Vagina (tissue), 2 donors: ENCODE results near the gene CARD18. TPM values are rescaled to one million over a fixed set of nuclear protein-coding genes. Genes with fewer than 3 reads are reported as not detected.
"Not testable (repeated sequence)": the region's sequence is repeated elsewhere in the genome, so short reads cannot be mapped to it uniquely, and the experiment has no call there.

Experiments used
- DNase-seq, 2 donors: peaks; one replicate each; pipeline ENCODE4 v3.0.0-alpha.2; 2017; ENCODE audit errors: extremely low spot score in 2 of 2
- H3K27ac ChIP-seq: fragments of 200-600 bp; sonication (generic); one replicate; pipeline ENCODE4 v1.5.1; 2019
- H3K27me3 ChIP-seq: fragments of 200-600 bp; sonication (generic); one replicate; pipeline ENCODE4 v1.5.1; 2019
- H3K36me3 ChIP-seq, 2 donors: fragments of 200-600 bp; sonication (generic); one replicate each; pipeline ENCODE4 v1.5.1; 2017 to 2019
- H3K4me1 ChIP-seq: fragments of 200-600 bp; sonication (generic); one replicate; pipeline ENCODE4 v1.5.1; 2019
- H3K4me3 ChIP-seq, 2 donors: fragments of 200-600 bp; sonication (generic); 1 replicate in 1 of 2; 2 replicates in 1 of 2; pipeline ENCODE4 v1.5.1; 2016 to 2019
- H3K9me3 ChIP-seq: fragments of 200-600 bp; sonication (generic); one replicate; pipeline ENCODE4 v1.5.1; 2019
- CTCF ChIP-seq, 3 experiments: fragments of 450-650 bp in 2 of 3; fragments of 200-600 bp in 1 of 3; sonication (generic) in 1 of 3; IDR thresholded peaks; one replicate each; pipeline ENCODE4 v1.5.1; 2017 to 2019; ENCODE audit warnings: antibody characterized with exemption in 3 of 3, mild to moderate bottlenecking in 2 of 3, moderate library complexity in 2 of 3
- POLR2A ChIP-seq, 2 donors: fragments of 450-650 bp; IDR thresholded peaks; one replicate each; pipeline ENCODE4 v1.6.1; 2017; ENCODE audit warnings: antibody characterized with exemption in 2 of 2, mild to moderate bottlenecking in 2 of 2, moderate library complexity in 2 of 2
- POLR2AphosphoS5 ChIP-seq, 2 donors: sonication (generic); formaldehyde crosslinking; IDR thresholded peaks; one replicate each; pipeline ENCODE4 v1.9.0; 2017; ENCODE audit warnings: antibody characterized with exemption in 2 of 2, mild to moderate bottlenecking in 2 of 2, low read depth in 1 of 2; ENCODE audit not compliant: insufficient read depth in 1 of 2
- intact Hi-C: fragments of 100-400 bp; cut with DNase I; formaldehyde crosslinking; loops from one replicate; pipeline ENCODE4 v1.15.1; 2023
- total RNA-seq: library from RNA; depleted of rRNA; stranded (reverse); fragments of >200 nt; gene quantifications from one replicate; pipeline ENCODE4 v1.2.3, GENCODE V29; 2016

Gene CARD18
- total RNA-seq, 1 donor from 2014 or later = not detected

- H3K4me3 ChIP-seq = no peak overlapping the region
- no peaks in the 10 kb centered on the region for H3K27me3 ChIP-seq
- H3K36me3 ChIP-seq = no peaks in the 10 kb centered on the region
- no peaks in the 10 kb centered on the region for H3K9me3 ChIP-seq
- no peak for TF ChIP-seq CTCF (IDR thresholded peaks at IDR 0.05)
- TF ChIP-seq POLR2A (IDR thresholded peaks at IDR 0.05) = no peak
- no peak for TF ChIP-seq POLR2AphosphoS5 (IDR thresholded peaks at IDR 0.05; ENCODE audit: insufficient read depth in 1 of 2, low read depth in 1 of 2)
- H3K27ac ChIP-seq = no peak overlapping the region
- intact Hi-C loops = no loop called here
- DNase-seq = no peak
- H3K4me1 ChIP-seq = peaks cover 7% of the 10 kb centered on the region
These were observed 30.2 kb downstream of the CARD18 start for GRCh38 chr11:105109321-105109720.

GRCh38 chr11:105108247-105108646, 31.3 kb downstream of the CARD18 start:
- Histone ChIP-seq H3K27ac (no peak overlapping the region), H3K4me3 (no peak overlapping the region), H3K36me3 (no peaks in the 10 kb centered on the region), H3K9me3 (no peaks in the 10 kb centered on the region), H3K27me3 (no peaks in the 10 kb centered on the region), H3K4me1 (peaks cover 7% of the 10 kb centered on the region)
- no peak for DNase-seq
- intact Hi-C loops = no loop called here
- TF ChIP-seq POLR2A (IDR thresholded peaks at IDR 0.05) (no peak), CTCF (IDR thresholded peaks at IDR 0.05) (no peak), POLR2AphosphoS5 (IDR thresholded peaks at IDR 0.05; ENCODE audit: insufficient read depth in 1 of 2, low read depth in 1 of 2) (no peak)

GRCh38 chr11:105107226-105107825, 32.2 kb downstream of the CARD18 start:
- intact Hi-C loops, H3K9me3 ChIP-seq, H3K27me3 ChIP-seq, H3K4me3 ChIP-seq, DNase-seq, H3K4me1 ChIP-seq, H3K36me3 ChIP-seq, H3K27ac ChIP-seq: not testable (repeated sequence)

- Histone ChIP-seq H3K27ac (no peak overlapping the region), H3K36me3 (no peaks in the 10 kb centered on the region), H3K4me3 (no peak overlapping the region), H3K4me1 (peaks cover 7% of the 10 kb centered on the region), H3K27me3 (no peaks in the 10 kb centered on the region), H3K9me3 (no peaks in the 10 kb centered on the region)
- DNase-seq = no peak
- no peak for TF ChIP-seq CTCF (IDR thresholded peaks at IDR 0.05)
- TF ChIP-seq POLR2A (IDR thresholded peaks at IDR 0.05) = no peak
- TF ChIP-seq POLR2AphosphoS5 (IDR thresholded peaks at IDR 0.05; ENCODE audit: insufficient read depth in 1 of 2, low read depth in 1 of 2) = no peak
- intact Hi-C loops = no loop called here
These were observed 33.4 kb downstream of the CARD18 start for GRCh38 chr11:105106140-105106539.

- Histone ChIP-seq H3K4me3 (no peak overlapping the region), H3K9me3 (no peaks in the 10 kb centered on the region), H3K36me3 (no peaks in the 10 kb centered on the region), H3K27ac (no peak overlapping the region), H3K27me3 (no peaks in the 10 kb centered on the region), H3K4me1 (peaks cover under 1% of the 10 kb centered on the region)
- no peak for TF ChIP-seq POLR2AphosphoS5 (IDR thresholded peaks at IDR 0.05; ENCODE audit: insufficient read depth in 1 of 2, low read depth in 1 of 2)
- no peak for TF ChIP-seq POLR2A (IDR thresholded peaks at IDR 0.05)
- TF ChIP-seq CTCF (IDR thresholded peaks at IDR 0.05) = no peak
- DNase-seq = no peak
- intact Hi-C loops = no loop called here
These were observed 35.3 kb downstream of the CARD18 start for GRCh38 chr11:105104292-105104691.
